Hematopoietic multipotent progenitor cell treated with erythropoietin and hydrocortisone succinate and interleukin-3 and kit ligand, for 17 days (in vitro differentiated cells): Measurements from ENCODE around the gene ZG16B.

Source experiments
- DNase-seq: peaks from one replicate; pipeline ENCODE4 v3.0.0-alpha.2; 2015; ENCODE audit warnings: low spot score

Gene ZG16B

GRCh38 chr16:2867987-2868789 is 38.1 kb downstream of the ZG16B start:
- peak; percentile 88 for DNase-seq

DNA sequence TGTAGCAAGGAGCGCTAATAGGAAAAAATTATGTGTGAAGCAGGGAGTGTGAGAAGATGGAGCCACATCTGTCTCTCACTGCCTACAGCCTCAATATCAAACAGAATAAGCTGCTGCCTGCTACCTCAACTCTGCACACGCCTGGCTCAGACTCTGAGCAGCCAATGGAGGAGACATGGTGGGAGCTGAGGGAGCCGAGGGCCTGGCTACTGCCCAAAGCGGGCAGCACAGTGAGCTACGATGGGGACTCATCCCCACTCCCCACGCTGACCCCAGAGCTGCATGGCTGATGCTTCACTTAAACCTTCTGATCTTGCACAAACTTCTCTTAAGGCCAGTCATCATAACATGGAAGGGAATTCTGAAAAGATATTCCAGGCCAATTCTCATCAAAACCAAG is 41.8 kb downstream of the ZG16B start:
- DNase-seq, result no peak

DNA sequence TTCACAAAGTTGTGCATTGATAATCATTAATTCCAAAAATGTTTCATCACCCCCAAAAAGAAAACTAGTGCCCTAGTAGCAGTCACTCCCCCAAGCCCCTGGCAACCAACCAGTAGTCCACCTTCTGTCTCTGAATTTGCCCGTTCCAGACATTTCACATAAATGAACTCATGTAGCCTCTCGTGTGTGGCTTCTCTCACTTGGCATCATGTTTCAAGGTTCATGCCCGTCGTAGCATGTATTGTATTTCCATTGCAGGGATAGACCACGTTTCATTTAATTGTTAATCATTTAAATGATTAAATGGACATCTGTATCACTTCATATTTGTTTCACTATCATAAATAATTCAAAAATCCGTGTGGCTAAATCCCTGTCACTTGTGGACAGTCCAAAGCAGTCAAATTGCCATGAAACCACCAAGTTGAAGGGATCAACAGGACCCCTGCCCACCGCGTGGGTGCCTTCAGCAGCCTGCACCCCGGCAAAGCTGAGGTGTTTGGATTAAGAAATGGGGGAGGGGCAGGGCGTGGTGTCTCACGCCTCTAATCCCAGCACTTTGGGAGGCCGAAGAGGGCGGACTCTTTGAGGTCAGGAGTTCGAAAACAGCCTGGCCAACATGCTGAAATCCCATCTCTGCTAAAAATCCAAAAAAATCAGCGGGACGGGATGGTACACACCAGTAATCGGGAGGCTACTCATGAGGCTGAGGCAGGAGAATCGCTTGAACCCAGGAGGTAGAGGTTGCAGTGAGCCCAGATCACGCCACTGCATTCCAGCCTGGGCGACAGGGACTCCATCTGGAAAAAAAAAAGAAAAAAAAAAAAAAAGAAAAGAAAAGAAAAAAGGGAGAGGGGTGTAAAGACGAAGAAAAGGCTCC is 44.2 kb downstream of the ZG16B start:
- DNase-seq, result no peak

DNA sequence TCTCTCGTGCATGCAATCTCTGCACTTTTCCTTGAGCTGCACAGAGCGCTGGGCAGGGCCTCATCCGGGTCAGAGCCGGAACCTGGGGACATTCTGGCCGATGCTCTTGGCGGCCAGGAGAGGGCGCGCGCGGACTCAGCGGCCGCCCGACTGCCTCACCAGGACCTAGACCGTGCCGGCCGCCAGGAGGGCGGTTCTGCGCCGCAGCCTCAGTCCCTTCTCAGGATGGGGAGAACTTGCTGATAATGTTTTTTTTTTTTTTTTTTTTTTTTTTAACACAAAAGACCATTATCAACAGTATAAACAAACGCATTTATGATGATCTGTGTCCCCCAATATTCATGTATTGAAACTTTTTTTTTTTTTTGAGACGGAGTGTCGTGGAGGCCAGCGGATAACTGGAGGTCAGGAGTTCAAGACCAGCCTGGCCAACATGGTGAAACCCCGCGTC is 44.8 kb downstream of the ZG16B start:
- peak; percentile 81 for DNase-seq

- DNase-seq, result no peak
Measured at GRCh38 chr16:2879854-2880508, 49.9 kb downstream of the ZG16B start.
